K562 (cell line): ENCODE data around the gene PET100. TPM values are rescaled to one million over a fixed set of nuclear protein-coding genes. Genes with fewer than 3 reads are reported as not detected.

Experiments used
- ATAC-seq: fragments of 200-7000 bp; cut with Tn5 transposase; 3 replicates; pipeline ENCODE4 v1.9.1; 2020; ENCODE audit warnings: moderate library complexity
- BruUV-seq: library from RNA; stranded (reverse); fragments of 400-500 nt; replicated peaks from 2 replicates; lab custom pipeline; 2021; lab: Mats Ljungman, UMichigan
- CTCF ChIA-PET: fragments of 300-600 bp; formaldehyde crosslinking; extraction: SDS; loops from one replicate; lab custom pipeline; 2021; ENCODE audit warnings: low intra/inter-chr PET ratio; lab: Yijun Ruan, JAX
- POLR2A ChIA-PET: fragments of 300-600, 350-650 bp; sonication (Branson Sonifier 250); formaldehyde crosslinking; extraction: SDS; loops from one replicate; lab custom pipeline; 2021; ENCODE audit warnings: antibody characterized with exemption, inconsistent platforms; lab: Yijun Ruan, JAX
- DNase-seq, 4 experiments: peaks; one replicate each; pipeline versions ENCODE4 v3.0.0 to v3.0.0-alpha.2; 2011 to 2018; ENCODE audit warnings: low spot score in 3 of 4, mixed read lengths in 3 of 4; ENCODE audit errors: extremely low read depth in 1 of 4
- FAIRE-seq: peaks from 2 replicates; lab custom pipeline; 2011; peaks lifted over from hg19 to GRCh38; lab: Jason Lieb, UNC
- H2AFZ ChIP-seq: 2 replicates; pipeline ENCODE4 v1.6.0; 2011; ENCODE audit warnings: low read depth, low read length, control low read depth, inconsistent platforms
- H3K27ac ChIP-seq: fragments of 200-600 bp; 3 replicates; pipeline ENCODE4 v1.8.0; 2011; ENCODE audit warnings: low read depth, mild to moderate bottlenecking, control low read depth, inconsistent platforms, low read length, moderate library complexity, mixed read lengths; ENCODE audit errors: extremely low read depth
- H3K27me3 ChIP-seq, 2 experiments: fragments of 300-600 bp in 1 of 2; 2 replicates in 1 of 2; 3 replicates in 1 of 2; pipeline versions ENCODE4 v1.6.0 to v1.8.0; 2011; ENCODE audit warnings: inconsistent platforms in 2 of 2, low read length in 2 of 2, mild to moderate bottlenecking in 1 of 2, mixed read lengths in 1 of 2, moderate library complexity in 1 of 2; ENCODE audit not compliant: control insufficient read depth in 2 of 2, insufficient read depth in 2 of 2
- H3K36me3 ChIP-seq: fragments of 300-600 bp; 3 replicates; pipeline ENCODE4 v1.8.0; 2011; ENCODE audit warnings: mild to moderate bottlenecking, low read length, inconsistent platforms; ENCODE audit not compliant: control insufficient read depth, insufficient read depth
- H3K4me1 ChIP-seq, 2 experiments: fragments of 200-600 bp in 1 of 2; replicated peaks in 1 of 2; 2 replicates in 1 of 2; 3 replicates in 1 of 2; pipeline versions ENCODE4 v1.5.1 to v1.8.0; 2011; ENCODE audit warnings: inconsistent platforms in 2 of 2, low read length in 2 of 2, mild to moderate bottlenecking in 1 of 2, mixed read lengths in 1 of 2, moderate library complexity in 1 of 2; ENCODE audit not compliant: control insufficient read depth in 2 of 2, insufficient read depth in 2 of 2
- H3K4me2 ChIP-seq: 2 replicates; pipeline ENCODE4 v1.6.1; 2011; ENCODE audit warnings: low read length, control low read depth, inconsistent platforms, mixed read lengths; ENCODE audit not compliant: insufficient read depth
- H3K4me3 ChIP-seq: fragments of 200-600 bp; sonication (generic), shearing (Covaris generic); 2 replicates; pipeline ENCODE4 v1.5.1; 2016; ENCODE audit warnings: control low read depth, inconsistent platforms
- H3K79me2 ChIP-seq: fragments of 200-600 bp; 3 replicates; pipeline ENCODE4 v1.8.0; 2011; ENCODE audit warnings: low read length, inconsistent platforms; ENCODE audit not compliant: control insufficient read depth, insufficient read depth
- H3K9ac ChIP-seq, 2 experiments: 2 replicates each; pipeline versions ENCODE4 v1.6.0 to v1.6.1; 2011; ENCODE audit warnings: low read depth in 2 of 2, low read length in 2 of 2, control low read depth in 1 of 2, inconsistent platforms in 1 of 2, mild to moderate bottlenecking in 1 of 2, mixed read lengths in 1 of 2; ENCODE audit not compliant: insufficient read depth in 1 of 2
- H3K9me1 ChIP-seq: one replicate; pipeline ENCODE4 v1.6.0; 2011; ENCODE audit warnings: inconsistent platforms, mild to moderate bottlenecking, low read length, moderate library complexity; ENCODE audit not compliant: control insufficient read depth, insufficient read depth
- H3K9me3 ChIP-seq: replicated peaks from 2 replicates; pipeline ENCODE4 v1.5.1; 2011; ENCODE audit warnings: low read depth, low read length, inconsistent platforms; ENCODE audit not compliant: control insufficient read depth, insufficient read depth
- H4K20me1 ChIP-seq: replicated peaks from 2 replicates; pipeline ENCODE4 v1.6.1; 2011; ENCODE audit warnings: low read length, inconsistent platforms, mixed read lengths; ENCODE audit not compliant: control insufficient read depth, insufficient read depth
- DDX20 ChIP-seq: fragments of 450-650 bp; IDR thresholded peaks from 2 replicates; pipeline ENCODE4 v1.6.1; 2016; ENCODE audit warnings: missing genetic modification characterization, low read depth, mild to moderate bottlenecking, missing compliant biosample characterization, moderate library complexity
- ESRRA ChIP-seq: fragments of 450-650 bp; IDR thresholded peaks from 2 replicates; pipeline ENCODE4 v1.6.1; 2014; ENCODE audit warnings: low read depth, mild to moderate bottlenecking, moderate library complexity, borderline replicate concordance
- ESRRB ChIP-seq: fragments of 250-450 bp; sonication (Bioruptor Pico); IDR thresholded peaks from 2 replicates; pipeline ENCODE4 v1.5.0; 2020; ENCODE audit warnings: mild to moderate bottlenecking, moderate library complexity, borderline replicate concordance
- FOXP1 ChIP-seq: sonication (generic); formaldehyde crosslinking; IDR thresholded peaks from 2 replicates; pipeline ENCODE4 v1.8.0; 2022; ENCODE audit warnings: mild to moderate bottlenecking, missing genetic modification reagents
- JUND ChIP-seq, 2 experiments: IDR thresholded peaks; 2 replicates in 1 of 2; 3 replicates in 1 of 2; pipeline ENCODE4 v1.6.1; 2011; ENCODE audit warnings: borderline replicate concordance in 2 of 2, low read depth in 2 of 2, low read length in 2 of 2, improper control_type of control experiment in 1 of 2, missing biosample characterization in 1 of 2, missing genetic modification characterization in 1 of 2, missing genetic modification reagents in 1 of 2
- MYNN ChIP-seq, 2 experiments: sonication (generic); formaldehyde crosslinking in 1 of 2; IDR thresholded peaks; 2 replicates each; pipeline versions ENCODE4 v1.5.0 to v1.6.1; 2016 to 2020; ENCODE audit warnings: antibody characterized with exemption in 1 of 2, missing genetic modification reagents in 1 of 2
- PTBP1 ChIP-seq: fragments of 200-400 bp; formaldehyde crosslinking; IDR thresholded peaks from 2 replicates; pipeline ENCODE4 v1.6.1; 2017; ENCODE audit warnings: low read depth, low read length
- STAG1 ChIP-seq: sonication (generic); formaldehyde crosslinking; IDR thresholded peaks from 2 replicates; pipeline ENCODE4 v1.5.0; 2020; ENCODE audit warnings: missing genetic modification reagents, borderline replicate concordance
- VEZF1 ChIP-seq: fragments of 200-800 bp; sonication (Bioruptor generic); IDR thresholded peaks from 2 replicates; pipeline ENCODE4 v1.6.1; 2017; ENCODE audit warnings: missing genetic modification characterization, missing compliant biosample characterization
- ZBTB7A ChIP-seq: IDR thresholded peaks from 2 replicates; pipeline ENCODE4 v1.6.1; 2011; ENCODE audit warnings: low read depth, mild to moderate bottlenecking, low read length, moderate library complexity, borderline replicate concordance; ENCODE audit not compliant: control insufficient read depth
- ZNF175 ChIP-seq: fragments of 200-800 bp; sonication (Bioruptor generic); IDR thresholded peaks from 2 replicates; pipeline ENCODE4 v1.6.1; 2016; ENCODE audit warnings: low read depth, mild to moderate bottlenecking, missing genetic modification characterization, missing compliant biosample characterization
- ZNF217 ChIP-seq: sonication (generic); formaldehyde crosslinking; IDR thresholded peaks from 2 replicates; pipeline ENCODE4 v1.8.0; 2022; ENCODE audit warnings: mild to moderate bottlenecking, missing genetic modification reagents
- ZNF408 ChIP-seq: fragments of 250-450 bp; sonication (Bioruptor Pico); IDR thresholded peaks from 2 replicates; pipeline ENCODE4 v1.4.0; 2020; ENCODE audit warnings: low read depth, mild to moderate bottlenecking, moderate library complexity
- ZNF785 ChIP-seq: fragments of 250-450 bp; sonication (Bioruptor Pico); IDR thresholded peaks from 2 replicates; pipeline ENCODE4 v1.4.0; 2020; ENCODE audit warnings: mild to moderate bottlenecking
- WGBS: fragments of 100-300 bp; shearing (Covaris generic); methylation state at CpG from one replicate; pipeline ENCODE4 v1.1.6; 2016; ENCODE audit warnings: low coverage, mixed read lengths; ENCODE audit not compliant: insufficient coverage; ENCODE audit errors: missing lambda C conversion rate; 5-methylcytosine and 5-hydroxymethylcytosine counted together
- in situ Hi-C: fragments of 300-500 bp; cut with MboI; formaldehyde crosslinking; loops from 4 replicates; pipeline ENCODE4 v1.15.0; 2018; ENCODE audit warnings: inconsistent platforms, mixed read lengths
- intact Hi-C: fragments of 100-400 bp; cut with micrococcal nuclease; formaldehyde crosslinking; loops from 2 replicates; pipeline ENCODE4 v1.14.2; 2022
- polyA plus RNA-seq, 8 experiments: library from polyadenylated mRNA; depleted of rRNA in 4 of 8; stranded (reverse) in 5 of 8; unstranded in 3 of 8; fragments of >200 nt; fragmentation: Nextera tagmentation in 2 of 8; fragmentation: Illumina TruSeq in 1 of 8; extraction: Ambion mirVana in 2 of 8; extraction: Trizol in 1 of 8; gene quantifications; 2 replicates each; pipeline versions ENCODE4 v1.2.1 to v1.2.3, GENCODE V29; 2011 to 2014; ENCODE audit warnings: inconsistent platforms in 1 of 8, missing spikeins in 1 of 8
- total RNA-seq, 7 experiments: library from RNA; depleted of rRNA in 6 of 7; stranded (reverse); fragments of >200 nt in 6 of 7; fragmentation: Illumina TruSeq in 2 of 7; extraction: Trizol in 2 of 7; gene quantifications; 2 replicates each; pipeline versions ENCODE4 v1.2.1 to v1.2.3, GENCODE V29; 2011 to 2021; ENCODE audit warnings: low replicate concordance in 1 of 7

Gene PET100
- total and polyA plus RNA-seq, 9 of the 15 experiments (the other 6 are each of a cell fraction or from before 2014, with no cell fraction given): 62.3 to 351 (median 98.3) TPM

- ChIA-PET POLR2A (interaction anchor here (0.5 to 1.2 kb wide), 6 partner anchors 17 to 297 kb away, joined by 3 to 6 read pairs (median 4); partner anchors contain the start of genes MAP2K7, PCP2, PET100 and XAB2), CTCF (no interaction called here)
- peak overlapping the region in 1 of 2 experiments; percentile 80; a peak in 2 of 4 replicates for H3K9ac ChIP-seq
- ATAC-seq (no peak), FAIRE-seq (no peak), DNase-seq (no peak)
- peaks cover 6 to 16% of the 10 kb centered on the region in 2 experiments; a peak in 3 of 5 replicates for H3K27me3 ChIP-seq
- H3K9me1 ChIP-seq: no peaks in the 10 kb centered on the region
- H4K20me1 ChIP-seq: peaks cover 9% of the 10 kb centered on the region; the same call in 1 of the 2 replicates
- H3K27ac ChIP-seq: no peak overlapping the region
- peak overlapping the region; percentile 79 for H3K4me2 ChIP-seq
- in situ Hi-C loops: no loop called here
- no peaks in the 10 kb centered on the region for H3K36me3 ChIP-seq
- no TSS peak for BruUV-seq
- intact Hi-C loops: no loop called here
- H3K4me3 ChIP-seq: peak overlapping the region; percentile 35; the same call in 1 of the 2 replicates
- WGBS: 0% methylated on average over 3 of the region's 17 CpGs
- H3K9me3 ChIP-seq: no peaks in the 10 kb centered on the region
- no peak for TF ChIP-seq PTBP1
- TF ChIP-seq ESRRB: no peak
- TF ChIP-seq MYNN (IDR thresholded peaks at IDR 0.05): no peak
- no peak for TF ChIP-seq MYNN (CRISPR knock-in tag; IDR thresholded peaks at IDR 0.05)
- no peak for TF ChIP-seq ZNF785 (CRISPR knock-in tag)
- no peak for TF ChIP-seq DDX20 (tag)
- TF ChIP-seq ESRRA: no peak
- peak; percentile 0; the same call in 1 of the 2 replicates for TF ChIP-seq VEZF1 (CRISPR knock-in tag)
- no peak for TF ChIP-seq ZNF175 (CRISPR knock-in tag)
- no peak for TF ChIP-seq FOXP1 (CRISPR knock-in tag)
- no peak for TF ChIP-seq ZNF408 (CRISPR knock-in tag)
- TF ChIP-seq STAG1: no peak
- no peak for TF ChIP-seq JUND (IDR thresholded peaks at IDR 0.05; ENCODE audit: borderline replicate concordance, low read depth, low read length)
- TF ChIP-seq JUND (tag; IDR thresholded peaks at IDR 0.05; ENCODE audit: borderline replicate concordance, low read depth, low read length): no peak
- no peak for TF ChIP-seq ZNF217 (CRISPR knock-in tag)
- TF ChIP-seq ZBTB7A: 0 out of 2 replicates have a peak, but pooled peaks have one; percentile 22
- no peaks in the 10 kb centered on the region for H3K79me2 ChIP-seq
- H2AFZ ChIP-seq: peak overlapping the region; percentile 83
- H3K4me1 ChIP-seq: peaks cover 2 to 38% of the 10 kb centered on the region in 2 experiments; a peak in 4 of 5 replicates
Measured at GRCh38 chr19:7606289-7606688, 23.3 kb upstream of the PET100 start.
